OCI-LY3 (cell line): Measurements from ENCODE around the gene ORMDL1.

ENCODE experiments used
- H2AFZ ChIP-seq: fragments of 200-600, 300-600 bp; shearing (Covaris generic); 2 replicates; pipeline ENCODE4 v1.6.0; 2014; ENCODE audit warnings: antibody characterized with exemption, low read depth, low read length
- H3K27ac ChIP-seq: fragments of 200-600, 300-600 bp; sonication (generic); 2 replicates; pipeline ENCODE4 v1.5.1; 2014; ENCODE audit warnings: mild to moderate bottlenecking, low read length, moderate library complexity, mixed read lengths
- H3K27me3 ChIP-seq: fragments of 200-600, 300-600 bp; sonication (generic); 2 replicates; pipeline ENCODE4 v1.6.1; 2014; ENCODE audit warnings: low read depth, low read length, mixed read lengths
- H3K36me3 ChIP-seq: fragments of 200-600, 300-600 bp; sonication (generic); replicated peaks from 2 replicates; pipeline ENCODE3; 2014; ENCODE audit warnings: low read depth, low read length, mixed read lengths
- H3K4me1 ChIP-seq: fragments of 300-600, 200-600 bp; sonication (generic); 2 replicates; pipeline ENCODE4 v1.6.1; 2014; ENCODE audit warnings: low read length, mixed read lengths
- H3K4me2 ChIP-seq: fragments of 200-600, 300-600 bp; sonication (generic); 2 replicates; pipeline ENCODE4 v1.6.1; 2014; ENCODE audit warnings: low read length, mixed read lengths
- H3K4me3 ChIP-seq: fragments of 300-600, 200-600 bp; sonication (generic); 2 replicates; pipeline ENCODE4 v1.5.1; 2014; ENCODE audit warnings: antibody characterized with exemption, mild to moderate bottlenecking, low read length, moderate library complexity
- H3K79me2 ChIP-seq: fragments of 300-600, 200-600 bp; shearing (Covaris generic); 2 replicates; pipeline ENCODE4 v1.6.1; 2014; ENCODE audit warnings: mild to moderate bottlenecking, low read length, mixed read lengths
- H3K9ac ChIP-seq: fragments of 300-600, 200-600 bp; shearing (Covaris generic); 2 replicates; pipeline ENCODE4 v1.6.0; 2014; ENCODE audit warnings: mild to moderate bottlenecking, low read length, moderate library complexity
- H3K9me3 ChIP-seq: fragments of 200-600, 300-600 bp; shearing (Covaris generic); 2 replicates; pipeline ENCODE4 v1.6.1; 2014; ENCODE audit warnings: low read length, mixed read lengths; ENCODE audit not compliant: insufficient read depth
- H4K20me1 ChIP-seq: fragments of 200-600, 300-600 bp; sonication (generic); 2 replicates; pipeline ENCODE4 v1.6.1; 2016; ENCODE audit warnings: low read length, mixed read lengths; ENCODE audit not compliant: insufficient read depth
- EZH2phosphoT487 ChIP-seq: fragments of 200-600 bp; shearing (Covaris generic); IDR thresholded peaks from 2 replicates; pipeline ENCODE4 v1.6.1; 2018; ENCODE audit warnings: antibody characterized with exemption, mixed run types, low read depth
- TF ChIP-seq, protein P1 (sequence below): fragments of 200-600, 300-600 bp; sonication (generic); IDR thresholded peaks from 2 replicates; pipeline ENCODE4 v1.5.1; 2014; ENCODE audit warnings: antibody characterized with exemption, low read length, low read depth

The ORMDL1 gene

DNA sequence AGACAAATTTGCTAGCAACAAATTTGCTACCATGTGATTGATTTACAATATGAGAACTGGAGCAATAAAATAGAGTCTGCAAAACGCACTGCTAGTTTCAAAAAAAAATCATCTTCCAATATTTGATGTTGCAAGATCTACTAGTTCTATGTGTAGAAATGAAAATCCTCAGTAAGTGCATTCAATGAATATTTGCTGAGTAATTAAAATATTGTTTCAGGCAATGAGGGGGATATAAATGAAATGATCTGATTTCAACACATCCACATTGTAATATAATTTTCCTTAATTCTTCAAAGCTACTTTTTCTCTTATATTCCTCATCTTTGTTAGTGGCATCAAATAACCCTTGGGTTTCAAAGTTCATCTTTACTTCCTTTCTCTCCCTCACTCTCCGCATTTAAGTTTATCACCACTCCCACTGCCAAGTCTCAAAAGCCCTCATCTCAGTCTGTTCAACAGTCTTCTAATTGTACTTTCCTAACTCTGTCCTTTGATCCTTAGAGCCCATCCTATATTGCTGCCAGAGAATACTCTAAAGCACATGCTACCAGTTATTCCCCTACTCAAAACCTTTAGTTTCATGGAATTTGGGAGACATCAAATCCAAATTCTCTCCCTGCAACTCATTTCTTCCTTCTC lies 27.7 kb downstream of the ORMDL1 start:
- Histone ChIP-seq H3K9me3 (no peaks in the 10 kb centered on the region), H3K4me1 (peaks cover 4% of the 10 kb centered on the region), H2AFZ (no peak overlapping the region), H3K27me3 (no peaks in the 10 kb centered on the region), H3K4me2 (no peak overlapping the region), H3K79me2 (peaks cover 4% of the 10 kb centered on the region), H3K36me3 (peaks cover 15% of the 10 kb centered on the region), H3K9ac (no peak overlapping the region), H3K27ac (no peak overlapping the region), H3K4me3 (no peak overlapping the region), H4K20me1 (no peaks in the 10 kb centered on the region)
- TF ChIP-seq EZH2phosphoT487: no peak
- TF ChIP-seq, protein P1, sequence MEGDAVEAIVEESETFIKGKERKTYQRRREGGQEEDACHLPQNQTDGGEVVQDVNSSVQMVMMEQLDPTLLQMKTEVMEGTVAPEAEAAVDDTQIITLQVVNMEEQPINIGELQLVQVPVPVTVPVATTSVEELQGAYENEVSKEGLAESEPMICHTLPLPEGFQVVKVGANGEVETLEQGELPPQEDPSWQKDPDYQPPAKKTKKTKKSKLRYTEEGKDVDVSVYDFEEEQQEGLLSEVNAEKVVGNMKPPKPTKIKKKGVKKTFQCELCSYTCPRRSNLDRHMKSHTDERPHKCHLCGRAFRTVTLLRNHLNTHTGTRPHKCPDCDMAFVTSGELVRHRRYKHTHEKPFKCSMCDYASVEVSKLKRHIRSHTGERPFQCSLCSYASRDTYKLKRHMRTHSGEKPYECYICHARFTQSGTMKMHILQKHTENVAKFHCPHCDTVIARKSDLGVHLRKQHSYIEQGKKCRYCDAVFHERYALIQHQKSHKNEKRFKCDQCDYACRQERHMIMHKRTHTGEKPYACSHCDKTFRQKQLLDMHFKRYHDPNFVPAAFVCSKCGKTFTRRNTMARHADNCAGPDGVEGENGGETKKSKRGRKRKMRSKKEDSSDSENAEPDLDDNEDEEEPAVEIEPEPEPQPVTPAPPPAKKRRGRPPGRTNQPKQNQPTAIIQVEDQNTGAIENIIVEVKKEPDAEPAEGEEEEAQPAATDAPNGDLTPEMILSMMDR: no peak

DNA sequence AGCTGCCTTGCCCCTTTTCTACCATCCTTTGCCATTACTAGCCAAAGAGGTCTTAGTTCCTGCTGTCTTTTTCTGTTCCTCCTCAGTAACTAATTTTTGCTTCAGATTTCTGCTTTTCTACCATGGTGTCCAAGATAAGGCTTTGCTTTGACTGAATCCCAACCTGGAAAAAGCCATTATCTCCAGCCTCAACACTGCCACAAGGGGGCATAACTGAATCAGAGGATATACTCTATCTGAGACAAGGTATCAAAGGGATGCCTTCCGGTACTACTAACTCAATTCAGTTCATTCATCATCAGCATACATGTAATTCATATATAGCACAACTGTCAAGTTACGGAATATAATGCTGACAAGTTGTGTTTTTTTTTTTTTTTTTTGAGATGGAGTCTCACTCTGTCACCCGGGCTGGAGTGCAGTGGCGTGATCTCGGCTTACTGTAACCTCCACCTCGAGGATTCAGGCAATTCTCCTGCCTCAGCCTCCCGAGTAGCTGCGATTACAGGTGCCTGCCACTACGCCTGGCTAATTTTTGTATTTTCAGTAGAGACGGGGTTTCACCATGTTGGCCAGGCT lies 33.0 kb downstream of the ORMDL1 start:
- Histone ChIP-seq H4K20me1 (no peaks in the 10 kb centered on the region), H2AFZ (no peak overlapping the region), H3K27ac (no peak overlapping the region), H3K9ac (no peak overlapping the region), H3K4me3 (no peak overlapping the region), H3K9me3 (no peaks in the 10 kb centered on the region), H3K4me1 (peaks cover 3% of the 10 kb centered on the region; the same call in 1 of the 2 replicates), H3K36me3 (peaks cover 12% of the 10 kb centered on the region), H3K27me3 (no peaks in the 10 kb centered on the region), H3K4me2 (no peak overlapping the region), H3K79me2 (no peaks in the 10 kb centered on the region)
- no peak for TF ChIP-seq EZH2phosphoT487
- TF ChIP-seq, protein P1: peak; percentile 71

DNA sequence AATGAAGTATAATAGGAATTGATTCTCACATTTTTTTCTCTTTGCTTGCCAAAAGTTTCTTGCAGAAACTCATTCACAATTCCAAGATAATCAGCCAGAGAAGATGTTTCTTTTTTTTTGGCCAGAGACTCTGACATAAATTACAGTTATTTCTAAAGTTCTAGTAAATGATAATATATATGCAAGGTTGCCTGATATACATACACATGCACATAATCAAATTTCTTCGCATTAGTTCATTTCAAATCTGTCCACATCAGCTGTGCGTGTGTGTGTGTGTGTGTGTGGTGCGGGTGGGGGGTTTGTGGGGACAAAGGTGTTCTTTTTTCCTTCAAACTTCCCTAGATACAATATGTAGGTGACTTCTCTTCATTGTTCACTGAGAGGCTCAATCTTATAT lies 54.7 kb downstream of the ORMDL1 start:
- no peak overlapping the region for H3K4me2 ChIP-seq

DNA sequence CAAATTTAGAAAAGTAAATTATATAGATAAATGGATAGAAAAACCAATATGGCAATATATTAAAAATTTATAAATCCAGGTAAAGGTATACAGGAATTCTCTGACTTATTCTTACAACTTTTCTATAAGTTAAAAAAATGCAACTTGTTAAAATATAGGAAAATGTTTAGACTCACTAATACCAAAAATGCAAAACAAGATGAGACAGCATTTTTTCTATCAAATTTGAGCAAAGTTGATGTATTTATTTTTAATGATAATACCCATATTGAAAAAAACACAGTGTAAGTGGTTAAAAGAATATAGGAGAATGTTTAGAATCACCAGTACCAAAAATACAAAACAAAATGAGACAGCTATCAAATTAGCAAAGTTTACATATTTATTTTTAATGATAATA lies 57.3 kb downstream of the ORMDL1 start:
- Histone ChIP-seq H3K9ac (no peak overlapping the region), H3K9me3 (no peaks in the 10 kb centered on the region), H3K79me2 (no peaks in the 10 kb centered on the region), H3K4me1 (no peaks in the 10 kb centered on the region), H3K27ac (no peak overlapping the region), H3K4me3 (no peak overlapping the region), H4K20me1 (no peaks in the 10 kb centered on the region), H3K27me3 (no peaks in the 10 kb centered on the region), H3K4me2 (no peak overlapping the region), H3K36me3 (no peaks in the 10 kb centered on the region), H2AFZ (no peak overlapping the region)
- TF ChIP-seq EZH2phosphoT487: no peak
- TF ChIP-seq, protein P1: no peak

More for the DNA sequence above, 54.7 kb downstream of the ORMDL1 start:
- Histone ChIP-seq H3K36me3 (no peaks in the 10 kb centered on the region), H3K9me3 (no peaks in the 10 kb centered on the region), H3K9ac (no peak overlapping the region), H2AFZ (no peak overlapping the region), H3K79me2 (no peaks in the 10 kb centered on the region), H3K27ac (no peak overlapping the region), H3K4me3 (no peak overlapping the region), H3K4me1 (no peaks in the 10 kb centered on the region), H4K20me1 (no peaks in the 10 kb centered on the region), H3K27me3 (no peaks in the 10 kb centered on the region)
- TF ChIP-seq, protein P1: no peak
- no peak for TF ChIP-seq EZH2phosphoT487
